ENCODE results near the gene RHOV. TPM values are rescaled to one million over a fixed set of nuclear protein-coding genes. Genes with fewer than 3 reads are reported as not detected.

The RHOV gene
- total RNA-seq, 1 donor from 2014 or later, result not detected

DNA sequence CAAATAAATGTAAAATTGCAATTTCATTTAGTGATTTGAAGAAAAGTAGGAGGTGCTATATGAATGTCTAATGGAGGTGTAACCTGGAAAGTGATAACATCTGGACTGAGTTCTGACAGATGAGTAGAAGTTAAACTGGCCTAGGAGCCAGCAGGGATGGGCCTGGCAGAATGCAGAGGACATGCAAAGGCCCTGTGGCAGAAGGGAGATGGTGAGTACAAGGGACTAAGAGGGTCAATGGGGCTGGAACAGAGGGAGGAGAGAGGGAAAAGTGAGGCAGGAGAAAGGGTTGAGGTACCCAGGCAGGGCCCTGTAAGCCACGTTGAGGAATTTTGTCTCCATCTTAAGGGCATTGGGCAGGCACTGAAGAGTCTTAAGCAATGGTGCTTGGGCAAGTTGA is 42.2 kb downstream of the RHOV start:
- H3K4me3 ChIP-seq, result no peak overlapping the region
- H3K27ac ChIP-seq (replicated peaks), result no peak overlapping the region
- no peak for DNase-seq
- no peaks in the 10 kb centered on the region for H3K9me3 ChIP-seq (replicated peaks)
- H3K36me3 ChIP-seq, result no peaks in the 10 kb centered on the region
- TF ChIP-seq, protein P1, sequence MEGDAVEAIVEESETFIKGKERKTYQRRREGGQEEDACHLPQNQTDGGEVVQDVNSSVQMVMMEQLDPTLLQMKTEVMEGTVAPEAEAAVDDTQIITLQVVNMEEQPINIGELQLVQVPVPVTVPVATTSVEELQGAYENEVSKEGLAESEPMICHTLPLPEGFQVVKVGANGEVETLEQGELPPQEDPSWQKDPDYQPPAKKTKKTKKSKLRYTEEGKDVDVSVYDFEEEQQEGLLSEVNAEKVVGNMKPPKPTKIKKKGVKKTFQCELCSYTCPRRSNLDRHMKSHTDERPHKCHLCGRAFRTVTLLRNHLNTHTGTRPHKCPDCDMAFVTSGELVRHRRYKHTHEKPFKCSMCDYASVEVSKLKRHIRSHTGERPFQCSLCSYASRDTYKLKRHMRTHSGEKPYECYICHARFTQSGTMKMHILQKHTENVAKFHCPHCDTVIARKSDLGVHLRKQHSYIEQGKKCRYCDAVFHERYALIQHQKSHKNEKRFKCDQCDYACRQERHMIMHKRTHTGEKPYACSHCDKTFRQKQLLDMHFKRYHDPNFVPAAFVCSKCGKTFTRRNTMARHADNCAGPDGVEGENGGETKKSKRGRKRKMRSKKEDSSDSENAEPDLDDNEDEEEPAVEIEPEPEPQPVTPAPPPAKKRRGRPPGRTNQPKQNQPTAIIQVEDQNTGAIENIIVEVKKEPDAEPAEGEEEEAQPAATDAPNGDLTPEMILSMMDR (IDR thresholded peaks at IDR 0.05; ENCODE audit: borderline replicate concordance), result no peak
- intact Hi-C loops (cut with micrococcal nuclease), result no loop called here
- H3K27me3 ChIP-seq (ENCODE audit: low read depth), result peaks cover 5% of the 10 kb centered on the region
- H3K4me1 ChIP-seq, result no peaks in the 10 kb centered on the region

DNA sequence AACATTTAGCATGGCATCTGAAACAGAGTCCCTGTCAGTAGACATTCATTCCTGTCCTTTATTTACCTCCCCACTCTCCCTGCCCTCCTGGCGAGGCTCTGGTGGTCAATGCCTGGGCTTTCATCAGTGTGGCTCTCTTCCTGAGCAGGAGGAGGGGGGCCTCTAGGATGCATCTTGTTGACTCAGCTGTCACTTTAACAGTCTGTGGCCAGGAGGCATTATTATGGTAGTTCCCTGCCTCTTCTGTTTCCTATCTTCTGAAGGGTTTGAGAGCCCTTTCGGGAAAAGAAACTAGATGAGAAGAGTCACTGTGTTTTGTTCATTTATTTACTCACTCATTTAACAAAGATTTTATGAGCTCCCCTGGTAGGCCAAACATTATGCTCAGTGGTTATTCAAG is 43.1 kb downstream of the RHOV start:
- Histone ChIP-seq H3K27me3 (ENCODE audit: low read depth) (peaks cover 5% of the 10 kb centered on the region), H3K9me3 (replicated peaks) (no peaks in the 10 kb centered on the region), H3K27ac (replicated peaks) (no peak overlapping the region), H3K4me3 (no peak overlapping the region), H3K36me3 (no peaks in the 10 kb centered on the region), H3K4me1 (no peaks in the 10 kb centered on the region)
- DNase-seq, result no peak
- TF ChIP-seq, protein P1 (IDR thresholded peaks at IDR 0.05; ENCODE audit: borderline replicate concordance), result no peak
- intact Hi-C loops (cut with micrococcal nuclease), result no loop called here

DNA sequence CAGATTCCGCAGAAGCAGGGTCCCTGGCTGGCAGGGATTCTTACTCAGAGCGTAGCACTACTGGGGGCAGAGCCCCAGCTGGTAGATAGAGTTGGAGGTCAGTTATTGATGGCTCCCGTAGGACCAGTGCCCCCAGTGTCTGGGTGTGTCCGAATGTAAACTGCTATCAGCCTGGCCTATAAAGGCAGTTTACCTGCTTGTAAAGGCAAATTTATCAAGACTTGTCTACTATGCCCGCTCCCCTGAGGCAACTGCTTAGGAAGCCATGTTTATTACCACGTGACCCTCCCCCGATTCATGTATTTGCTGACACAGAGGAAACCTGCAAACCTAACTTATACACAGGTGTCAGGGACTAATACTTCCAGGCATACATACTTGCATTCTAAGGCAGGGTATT is 44.9 kb downstream of the RHOV start:
- H3K4me1 ChIP-seq, result peaks cover 3% of the 10 kb centered on the region
- H3K9me3 ChIP-seq (replicated peaks), result no peaks in the 10 kb centered on the region
- TF ChIP-seq, protein P1 (IDR thresholded peaks at IDR 0.05; ENCODE audit: borderline replicate concordance), result no peak
- no peak overlapping the region for H3K4me3 ChIP-seq
- no peaks in the 10 kb centered on the region for H3K36me3 ChIP-seq
- no peak overlapping the region for H3K27ac ChIP-seq (replicated peaks)
- DNase-seq, result no peak
- intact Hi-C loops (cut with micrococcal nuclease), result no loop called here
- H3K27me3 ChIP-seq (ENCODE audit: low read depth), result peaks cover 5% of the 10 kb centered on the region

DNA sequence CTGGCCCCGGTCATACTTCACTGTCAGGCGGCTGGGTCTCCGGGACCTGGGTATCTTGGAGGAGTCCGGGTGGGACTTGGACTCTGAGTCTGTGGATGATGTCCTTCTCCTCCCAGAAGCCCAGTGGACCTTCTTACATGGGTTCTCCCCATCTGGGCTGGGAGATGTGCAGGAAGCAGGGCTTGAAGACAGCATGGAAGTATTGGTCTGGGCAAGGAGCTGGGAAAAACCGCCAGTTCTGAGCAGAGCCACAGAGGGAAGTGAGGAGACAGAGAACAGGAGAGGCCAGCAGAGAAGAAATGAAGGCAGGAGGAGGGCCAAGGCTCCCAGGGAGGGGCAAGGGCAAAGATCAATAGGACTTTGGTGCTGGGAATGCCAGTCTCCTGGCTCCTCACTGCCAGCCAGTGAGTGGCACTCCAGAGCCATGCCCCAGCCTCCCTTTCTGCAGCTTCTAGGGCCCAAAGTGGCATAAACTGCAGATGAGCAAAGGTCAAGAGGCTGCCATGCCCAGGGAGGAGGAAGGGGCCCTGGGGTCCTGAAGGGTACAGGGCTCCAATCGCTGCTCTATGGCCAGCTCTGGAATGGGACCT is 45.5 kb downstream of the RHOV start, which contains the start of gene PPP1R14D:
Gene PPP1R14D, minus strand, starts transcription at position 262 of the 590 bp plus-strand sequence. Its CDS starts 67 bp downstream, at position 195.
- intact Hi-C loops (cut with micrococcal nuclease), result no loop called here
- Histone ChIP-seq H3K27me3 (ENCODE audit: low read depth) (peaks cover 5% of the 10 kb centered on the region), H3K4me1 (peaks cover 3% of the 10 kb centered on the region), H3K27ac (replicated peaks) (no peak within 1 kb of the TSS), H3K9me3 (replicated peaks) (no peaks in the 10 kb centered on the region), H3K36me3 (no peaks in the 10 kb centered on the region), H3K4me3 (no peak within 1 kb of the TSS)
- DNase-seq, result no peak
- TF ChIP-seq, protein P1 (IDR thresholded peaks at IDR 0.05; ENCODE audit: borderline replicate concordance), result no peak

DNA sequence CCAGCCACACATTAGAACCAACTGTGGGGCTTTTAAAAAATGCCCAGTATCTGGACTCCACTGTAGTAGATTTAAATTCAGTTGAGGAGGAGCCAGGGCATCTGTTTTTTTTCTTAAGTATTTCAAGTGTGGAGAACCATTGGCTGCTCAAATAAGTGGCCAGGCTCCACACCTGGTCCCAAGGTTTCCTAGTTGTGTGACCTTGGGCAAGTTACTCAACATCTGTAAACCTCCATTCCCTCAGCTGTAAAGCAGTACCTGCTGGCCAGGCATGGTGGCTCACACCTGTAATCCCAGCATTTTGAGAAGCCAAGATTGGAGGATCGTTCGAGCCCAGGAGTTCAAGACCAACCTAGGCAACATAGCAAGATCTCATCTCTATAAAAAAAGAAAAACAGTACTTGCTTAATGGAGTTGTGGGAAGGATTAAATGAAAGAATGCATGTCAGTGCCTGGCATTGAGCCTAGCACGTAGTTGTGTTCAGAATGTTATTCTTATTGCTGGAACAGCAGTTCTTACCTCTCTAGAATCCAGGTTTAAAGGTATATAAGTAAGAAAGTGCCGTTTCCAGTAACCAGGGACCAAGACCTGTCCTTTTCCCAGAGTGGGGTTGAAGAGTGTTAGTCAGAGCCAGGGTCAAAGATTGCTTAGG is 47.5 kb downstream of the RHOV start:
- Histone ChIP-seq H3K36me3 (no peaks in the 10 kb centered on the region), H3K27ac (replicated peaks) (no peak overlapping the region), H3K27me3 (ENCODE audit: low read depth) (peaks cover 5% of the 10 kb centered on the region), H3K9me3 (replicated peaks) (no peaks in the 10 kb centered on the region), H3K4me3 (no peak overlapping the region), H3K4me1 (peaks cover 3% of the 10 kb centered on the region)
- TF ChIP-seq, protein P1 (IDR thresholded peaks at IDR 0.05; ENCODE audit: borderline replicate concordance), result no peak
- no peak for DNase-seq
- intact Hi-C loops (cut with micrococcal nuclease), result no loop called here
